Progenitor cell of endocrine pancreas (in vitro differentiated cells): Measurements from ENCODE around the gene RBM19. TPM values are rescaled to one million over a fixed set of nuclear protein-coding genes. Genes with fewer than 3 reads are reported as not detected.

Source experiments
- DNase-seq: peaks from one replicate; pipeline ENCODE4 v3.0.0; 2021; ENCODE audit warnings: low spot score; ENCODE audit not compliant: unreplicated experiment
- H3K27ac Mint-ChIP-seq: 2 replicates; pipeline ENCODE4 v1.8.0; 2021; ENCODE audit warnings: mild to moderate bottlenecking, moderate library complexity, mixed read lengths
- H3K27me3 Mint-ChIP-seq: 2 replicates; pipeline ENCODE4 v1.8.0; 2021; ENCODE audit warnings: mixed read lengths
- H3K36me3 Mint-ChIP-seq: 2 replicates; pipeline ENCODE4 v1.8.0; 2022; ENCODE audit warnings: mixed read lengths; ENCODE audit not compliant: insufficient read depth
- H3K4me1 Mint-ChIP-seq: 2 replicates; pipeline ENCODE4 v1.8.0; 2021; ENCODE audit warnings: low read depth, mixed read lengths
- H3K4me3 Mint-ChIP-seq: 2 replicates; pipeline ENCODE4 v1.8.0; 2021; ENCODE audit warnings: low read depth, mild to moderate bottlenecking, moderate library complexity, mixed read lengths
- H3K9me3 Mint-ChIP-seq: 2 replicates; pipeline ENCODE4 v1.8.0; 2021; ENCODE audit warnings: low read depth, mixed read lengths
- total RNA-seq: library from RNA; stranded (reverse); gene quantifications from 2 replicates; pipeline ENCODE4 v1.2.1, GENCODE V29; 2021
- TF ChIP-seq, protein P1 (sequence below): fragments of 200-600 bp; sonication (generic); IDR thresholded peaks from one replicate; pipeline ENCODE4 v1.5.0; 2021; ENCODE audit warnings: antibody characterized with exemption, mild to moderate bottlenecking; ENCODE audit not compliant: unreplicated experiment

Gene RBM19
- total RNA-seq, 1 donor from 2014 or later: 39.4 TPM

DNA sequence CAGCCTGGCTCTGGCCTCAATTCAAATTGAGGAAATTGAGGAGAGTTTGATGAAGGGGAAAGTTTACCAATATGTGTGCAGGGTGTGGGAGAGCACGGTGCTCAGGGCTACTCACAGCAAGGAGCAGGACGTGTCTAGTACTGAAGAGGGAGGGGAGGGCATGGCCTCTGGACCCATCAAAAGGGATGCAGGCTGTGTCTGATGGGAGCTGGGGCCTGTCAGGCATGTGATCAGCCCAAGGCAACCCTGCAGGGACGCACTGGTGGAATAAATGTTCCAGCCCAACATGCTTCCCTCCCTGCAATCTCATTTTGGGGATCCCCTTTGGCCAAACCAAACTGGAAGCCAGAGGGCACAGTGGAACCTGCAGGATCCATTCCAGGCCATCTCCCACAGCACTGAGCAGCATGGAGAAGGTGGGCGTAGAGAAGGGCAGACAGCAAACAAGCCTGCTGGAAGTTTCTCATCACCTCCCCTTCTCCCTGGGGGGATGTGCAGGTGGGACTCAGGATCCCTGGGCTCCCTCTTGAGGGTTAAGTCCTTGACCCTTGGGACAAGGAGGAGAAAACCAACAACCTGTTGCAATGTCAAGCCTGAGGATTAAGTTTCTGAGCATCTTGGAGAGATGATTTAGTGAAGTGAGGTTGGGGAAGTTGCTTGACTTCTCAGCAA lies 17.8 kb upstream of the RBM19 start:
- no peaks in the 10 kb centered on the region for H3K9me3 Mint-ChIP-seq
- no peak overlapping the region for H3K4me3 Mint-ChIP-seq
- H3K27ac Mint-ChIP-seq: no peak overlapping the region
- no peak for DNase-seq
- H3K36me3 Mint-ChIP-seq: no peaks in the 10 kb centered on the region
- peaks cover 20% of the 10 kb centered on the region for H3K27me3 Mint-ChIP-seq
- peaks cover 1% of the 10 kb centered on the region for H3K4me1 Mint-ChIP-seq
- TF ChIP-seq, protein P1, sequence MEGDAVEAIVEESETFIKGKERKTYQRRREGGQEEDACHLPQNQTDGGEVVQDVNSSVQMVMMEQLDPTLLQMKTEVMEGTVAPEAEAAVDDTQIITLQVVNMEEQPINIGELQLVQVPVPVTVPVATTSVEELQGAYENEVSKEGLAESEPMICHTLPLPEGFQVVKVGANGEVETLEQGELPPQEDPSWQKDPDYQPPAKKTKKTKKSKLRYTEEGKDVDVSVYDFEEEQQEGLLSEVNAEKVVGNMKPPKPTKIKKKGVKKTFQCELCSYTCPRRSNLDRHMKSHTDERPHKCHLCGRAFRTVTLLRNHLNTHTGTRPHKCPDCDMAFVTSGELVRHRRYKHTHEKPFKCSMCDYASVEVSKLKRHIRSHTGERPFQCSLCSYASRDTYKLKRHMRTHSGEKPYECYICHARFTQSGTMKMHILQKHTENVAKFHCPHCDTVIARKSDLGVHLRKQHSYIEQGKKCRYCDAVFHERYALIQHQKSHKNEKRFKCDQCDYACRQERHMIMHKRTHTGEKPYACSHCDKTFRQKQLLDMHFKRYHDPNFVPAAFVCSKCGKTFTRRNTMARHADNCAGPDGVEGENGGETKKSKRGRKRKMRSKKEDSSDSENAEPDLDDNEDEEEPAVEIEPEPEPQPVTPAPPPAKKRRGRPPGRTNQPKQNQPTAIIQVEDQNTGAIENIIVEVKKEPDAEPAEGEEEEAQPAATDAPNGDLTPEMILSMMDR: no peak

DNA sequence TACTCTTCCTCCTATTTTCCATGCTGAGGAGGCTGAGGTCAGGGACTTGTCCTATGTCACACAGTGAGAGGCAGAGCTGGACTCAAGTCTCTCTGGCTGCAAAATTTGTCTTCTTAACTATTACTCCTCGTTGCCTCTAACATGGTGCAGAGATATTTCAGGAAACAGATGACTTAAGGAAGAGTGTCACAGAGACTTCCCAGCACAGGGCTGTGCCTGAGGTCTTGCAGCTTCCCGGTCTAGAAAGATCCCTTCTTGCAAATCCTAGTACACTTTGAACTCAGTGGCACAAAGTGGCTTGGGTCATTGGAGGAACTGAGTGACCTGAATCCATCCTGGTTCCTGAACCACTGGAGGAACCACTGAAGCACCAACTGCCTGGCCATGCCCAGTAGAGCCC lies 17.1 kb upstream of the RBM19 start:
- H3K27me3 Mint-ChIP-seq: peaks cover 22% of the 10 kb centered on the region
- H3K9me3 Mint-ChIP-seq: no peaks in the 10 kb centered on the region
- H3K4me3 Mint-ChIP-seq: no peak overlapping the region
- no peaks in the 10 kb centered on the region for H3K36me3 Mint-ChIP-seq
- TF ChIP-seq, protein P1: no peak
- no peak for DNase-seq
- no peak overlapping the region for H3K27ac Mint-ChIP-seq
- H3K4me1 Mint-ChIP-seq: peaks cover 1% of the 10 kb centered on the region

DNA sequence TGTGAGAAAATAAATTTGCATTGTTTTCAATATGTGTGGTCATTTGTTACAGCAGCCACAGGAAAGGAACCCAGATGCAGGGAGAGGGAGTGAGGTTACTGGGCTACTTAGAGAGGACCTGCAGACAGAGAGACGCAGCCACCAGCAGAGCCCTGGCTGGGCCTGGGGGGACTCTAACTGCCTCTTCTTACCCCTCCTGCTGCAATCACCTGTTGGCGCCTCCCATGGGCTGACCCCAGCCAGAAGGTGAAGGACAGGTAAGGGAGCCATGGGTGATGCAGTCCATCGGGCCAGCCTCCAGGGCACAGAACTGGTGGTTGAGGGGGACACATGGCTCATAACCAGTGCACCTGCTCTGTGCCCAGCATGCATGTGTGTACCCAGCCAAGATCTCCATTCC lies 15.8 kb upstream of the RBM19 start:
- TF ChIP-seq, protein P1: no peak
- Mint-ChIP-seq H3K9me3 (no peaks in the 10 kb centered on the region), H3K4me1 (no peaks in the 10 kb centered on the region), H3K4me3 (no peak overlapping the region), H3K27me3 (peaks cover 28% of the 10 kb centered on the region), H3K27ac (no peak overlapping the region), H3K36me3 (no peaks in the 10 kb centered on the region)
- DNase-seq: no peak

DNA sequence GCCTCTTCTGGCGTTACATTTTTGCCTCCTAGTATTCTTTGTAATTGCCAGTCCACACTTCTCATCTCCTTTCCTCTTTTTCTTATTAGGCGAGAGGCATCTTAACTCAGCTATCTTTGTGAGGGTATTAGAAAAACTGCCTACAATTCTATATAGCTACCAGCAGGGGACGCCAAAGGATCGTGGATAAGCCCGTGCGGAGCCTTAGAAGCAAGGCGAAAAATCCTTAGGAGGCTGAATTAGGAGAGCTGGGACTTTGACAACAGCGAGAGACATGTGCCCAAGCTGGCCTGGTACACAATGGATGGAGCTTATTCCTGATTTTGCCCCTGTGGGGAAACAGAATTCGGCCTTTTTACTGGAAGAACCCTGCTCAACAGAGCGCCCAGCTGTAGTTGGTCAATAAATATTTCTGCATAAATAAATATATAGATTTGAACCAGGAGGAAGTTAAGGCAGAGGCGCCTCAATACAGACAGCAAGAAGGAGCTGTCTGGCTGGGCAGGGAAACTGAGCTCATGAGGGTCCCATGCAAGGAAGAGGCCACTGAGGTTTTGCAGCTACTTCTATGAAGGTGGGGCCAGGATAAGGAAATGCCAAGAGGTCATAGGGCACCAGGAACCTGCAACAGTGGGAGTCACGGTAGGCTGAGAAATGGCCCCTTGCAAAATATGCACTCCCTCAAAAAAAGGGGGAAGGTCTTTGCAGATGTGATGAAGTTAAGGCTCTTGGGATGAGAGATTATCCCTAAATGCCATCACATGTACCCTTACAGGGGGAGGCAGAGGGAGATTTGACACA lies 14.6 kb upstream of the RBM19 start:
- Mint-ChIP-seq H3K36me3 (no peaks in the 10 kb centered on the region), H3K27me3 (peaks cover 34% of the 10 kb centered on the region), H3K4me3 (no peak overlapping the region), H3K4me1 (no peaks in the 10 kb centered on the region), H3K27ac (no peak overlapping the region), H3K9me3 (no peaks in the 10 kb centered on the region)
- peak; percentile 21 for DNase-seq
- TF ChIP-seq, protein P1: peak; percentile 97

DNA sequence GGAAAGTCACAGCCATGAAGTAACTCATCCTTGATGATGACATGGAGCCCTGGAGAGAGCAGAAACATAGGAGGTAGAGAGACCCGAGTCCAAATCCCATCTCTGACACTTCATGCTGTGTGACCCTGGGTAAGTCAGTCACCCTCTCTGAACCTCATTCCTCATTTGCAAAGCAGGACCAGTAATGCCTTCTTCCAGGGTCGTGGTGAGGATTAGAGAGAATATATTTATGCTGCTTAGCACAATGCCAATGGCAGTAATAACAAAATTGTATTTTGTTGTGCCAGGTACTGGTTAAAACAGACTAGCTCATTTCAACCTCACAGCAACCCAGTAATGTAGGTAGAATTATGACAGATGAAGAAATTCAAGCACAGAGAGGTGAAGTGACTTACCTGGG lies 13.9 kb upstream of the RBM19 start:
- Mint-ChIP-seq H3K36me3 (no peaks in the 10 kb centered on the region), H3K4me3 (no peak overlapping the region), H3K9me3 (no peaks in the 10 kb centered on the region), H3K27me3 (peaks cover 38% of the 10 kb centered on the region), H3K27ac (no peak overlapping the region), H3K4me1 (no peaks in the 10 kb centered on the region)
- TF ChIP-seq, protein P1: no peak
- no peak for DNase-seq
